GM12865 (cell line): ENCODE results near the gene ADAM33.
A peak's percentile ranks its signal among the peaks of the same experiment; 100 is the strongest.

Source experiments
- DNase-seq: peaks from one replicate; pipeline ENCODE4 v3.0.0; 2010; ENCODE audit warnings: low read depth
- H3K4me3 ChIP-seq: 2 replicates; pipeline ENCODE4 v1.5.1; 2011; ENCODE audit warnings: mild to moderate bottlenecking, low read depth, low read length, control low read depth
- CTCF ChIP-seq: IDR thresholded peaks from 2 replicates; pipeline ENCODE4 v1.5.1; 2011; ENCODE audit warnings: low read length, control low read depth, low read depth, inconsistent platforms; ENCODE audit not compliant: insufficient read depth; ENCODE audit errors: missing control alignments

ADAM33 gene

GRCh38 chr20:3701061-3701998 is 19.5 kb upstream of the ADAM33 start:
- no peak for DNase-seq
- no peak for TF ChIP-seq CTCF
- H3K4me3 ChIP-seq: no peak overlapping the region

GRCh38 chr20:3699037-3699436 is 17.2 kb upstream of the ADAM33 start:
- TF ChIP-seq CTCF: no peak
- H3K4me3 ChIP-seq: no peak overlapping the region
- no peak for DNase-seq

- H3K4me3 ChIP-seq: no peak overlapping the region
- TF ChIP-seq CTCF: no peak
Measured at GRCh38 chr20:3698591-3699001, 16.8 kb upstream of the ADAM33 start.

GRCh38 chr20:3697588-3698305 is 15.9 kb upstream of the ADAM33 start:
- no peak overlapping the region for H3K4me3 ChIP-seq
- DNase-seq: no peak
- TF ChIP-seq CTCF: no peak

More at GRCh38 chr20:3698591-3699001, 16.8 kb upstream of the ADAM33 start:
- DNase-seq: no peak

- no peak for TF ChIP-seq CTCF
- H3K4me3 ChIP-seq: no peak overlapping the region
- no peak for DNase-seq
Measured at GRCh38 chr20:3696745-3697587, 15.2 kb upstream of the ADAM33 start.

GRCh38 chr20:3696200-3696599 is 14.4 kb upstream of the ADAM33 start:
- no peak overlapping the region for H3K4me3 ChIP-seq
- DNase-seq: peak; percentile 27
- peak; percentile 48 for TF ChIP-seq CTCF
